MCF 10A (cell line): Measurements from ENCODE around the gene DNAJB13. TPM values are rescaled to one million over a fixed set of nuclear protein-coding genes. Genes with fewer than 3 reads are reported as not detected.

Source experiments
- BruUV-seq: library from RNA; stranded (reverse); fragments of 400-500 nt; replicated peaks from 2 replicates; lab custom pipeline; 2021; lab: Mats Ljungman, UMichigan
- CTCF ChIA-PET: fragments of 300-600 bp; sonication (Branson Sonifier 250); formaldehyde crosslinking; extraction: SDS; loops from one replicate; lab custom pipeline; 2021; ENCODE audit warnings: antibody characterized with exemption, inconsistent platforms; lab: Yijun Ruan, JAX
- POLR2A ChIA-PET: fragments of 300-600, 350-650 bp; sonication (Branson Sonifier 250); formaldehyde crosslinking; extraction: SDS; loops from one replicate; lab custom pipeline; 2020; ENCODE audit warnings: antibody characterized with exemption, inconsistent platforms; lab: Yijun Ruan, JAX
- DNase-seq: peaks from one replicate; pipeline ENCODE4 v3.0.0-alpha.2; 2018; ENCODE audit not compliant: unreplicated experiment
- H3K27ac Mint-ChIP-seq: one replicate; pipeline ENCODE4 v1.8.0; 2022; ENCODE audit warnings: mild to moderate bottlenecking, low read depth, mixed read lengths; ENCODE audit not compliant: unreplicated experiment
- H3K27me3 Mint-ChIP-seq: one replicate; pipeline ENCODE4 v1.8.0; 2022; ENCODE audit warnings: mixed read lengths; ENCODE audit not compliant: insufficient read depth, unreplicated experiment
- H3K36me3 Mint-ChIP-seq: one replicate; pipeline ENCODE4 v1.8.0; 2022; ENCODE audit warnings: mild to moderate bottlenecking, moderate library complexity, mixed read lengths; ENCODE audit not compliant: insufficient read depth, unreplicated experiment
- H3K4me1 Mint-ChIP-seq: one replicate; pipeline ENCODE4 v1.8.0; 2022; ENCODE audit warnings: mixed read lengths; ENCODE audit not compliant: insufficient read depth, unreplicated experiment
- H3K4me3 Mint-ChIP-seq: one replicate; pipeline ENCODE4 v1.8.0; 2022; ENCODE audit warnings: mild to moderate bottlenecking, moderate library complexity, mixed read lengths; ENCODE audit not compliant: unreplicated experiment
- H3K9me3 Mint-ChIP-seq: one replicate; pipeline ENCODE4 v1.8.0; 2022; ENCODE audit warnings: mixed read lengths; ENCODE audit not compliant: unreplicated experiment
- CTCF ChIP-seq: fragments of 200-600 bp; IDR thresholded peaks from one replicate; pipeline ENCODE4 v1.8.0; 2022; ENCODE audit warnings: antibody characterized with exemption, mild to moderate bottlenecking; ENCODE audit not compliant: unreplicated experiment
- intact Hi-C: fragments of 100-400 bp; cut with micrococcal nuclease; formaldehyde crosslinking; loops from 2 replicates; pipeline ENCODE4 v1.14.1; 2022
- total RNA-seq: library from RNA; stranded (reverse); gene quantifications from 2 replicates; pipeline ENCODE4 v1.2.3, GENCODE V29; 2022

Gene DNAJB13
- total RNA-seq, 1 experiment from 2014 or later: 0.30 TPM

GRCh38 chr11:74004046-74004695 lies 53.3 kb downstream of the DNAJB13 start:
- BruUV-seq: no TSS peak
- CTCF ChIA-PET: interaction anchor here (0.6 kb wide), 1 partner anchor 18 kb away, joined by 3 read pairs; no protein-coding TSS in a partner anchor
- no peak for TF ChIP-seq CTCF
- H3K27ac Mint-ChIP-seq: no peak overlapping the region
- H3K36me3 Mint-ChIP-seq: peaks cover 7% of the 10 kb centered on the region
- H3K9me3 Mint-ChIP-seq: no peaks in the 10 kb centered on the region
- H3K4me1 Mint-ChIP-seq: peaks cover 5% of the 10 kb centered on the region
- intact Hi-C loops: no loop called here
- H3K4me3 Mint-ChIP-seq: no peak overlapping the region
- H3K27me3 Mint-ChIP-seq: no peaks in the 10 kb centered on the region
- POLR2A ChIA-PET: interaction anchor here (1.2 kb wide), 1 partner anchor 10 kb away, joined by 3 read pairs; no protein-coding TSS in a partner anchor
- DNase-seq: no peak

- ChIA-PET CTCF (interaction anchor here (0.5 to 0.6 kb wide), 3 partner anchors 17 to 927 kb away, joined by 3 read pairs; no protein-coding TSS in a partner anchor), POLR2A (interaction anchor here (0.7 to 1.2 kb wide), 2 partner anchors 9 to 413 kb away, joined by 3 read pairs; no protein-coding TSS in a partner anchor)
- no peak overlapping the region for H3K27ac Mint-ChIP-seq
- H3K4me3 Mint-ChIP-seq: no peak overlapping the region
- peaks cover 5% of the 10 kb centered on the region for H3K4me1 Mint-ChIP-seq
- BruUV-seq: no TSS peak
- DNase-seq: no peak
- intact Hi-C loops: no loop called here
- TF ChIP-seq CTCF: no peak
- H3K27me3 Mint-ChIP-seq: no peaks in the 10 kb centered on the region
- H3K9me3 Mint-ChIP-seq: no peaks in the 10 kb centered on the region
- H3K36me3 Mint-ChIP-seq: peaks cover 7% of the 10 kb centered on the region
Measured at GRCh38 chr11:74004759-74005615, 54.2 kb downstream of the DNAJB13 start.

GRCh38 chr11:74005721-74006517 lies 55.1 kb downstream of the DNAJB13 start:
- CTCF ChIA-PET: interaction anchor here (0.6 kb wide), 1 partner anchor 926 kb away, joined by 3 read pairs; no protein-coding TSS in a partner anchor
- H3K27ac Mint-ChIP-seq: no peak overlapping the region
- peaks cover 5% of the 10 kb centered on the region for H3K4me1 Mint-ChIP-seq
- intact Hi-C loops: no loop called here
- TF ChIP-seq CTCF: no peak
- POLR2A ChIA-PET: no interaction called here
- H3K27me3 Mint-ChIP-seq: no peaks in the 10 kb centered on the region
- H3K4me3 Mint-ChIP-seq: no peak overlapping the region
- no peaks in the 10 kb centered on the region for H3K9me3 Mint-ChIP-seq
- peaks cover 11% of the 10 kb centered on the region for H3K36me3 Mint-ChIP-seq
- DNase-seq: no peak
- no TSS peak for BruUV-seq
